ENCODE data around the gene SLC22A4. TPM values are rescaled to one million over a fixed set of nuclear protein-coding genes. Genes with fewer than 3 reads are reported as not detected.

Gene SLC22A4
- total RNA-seq, 1 donor from 2014 or later: 0.75 TPM

- TF ChIP-seq, protein P1, sequence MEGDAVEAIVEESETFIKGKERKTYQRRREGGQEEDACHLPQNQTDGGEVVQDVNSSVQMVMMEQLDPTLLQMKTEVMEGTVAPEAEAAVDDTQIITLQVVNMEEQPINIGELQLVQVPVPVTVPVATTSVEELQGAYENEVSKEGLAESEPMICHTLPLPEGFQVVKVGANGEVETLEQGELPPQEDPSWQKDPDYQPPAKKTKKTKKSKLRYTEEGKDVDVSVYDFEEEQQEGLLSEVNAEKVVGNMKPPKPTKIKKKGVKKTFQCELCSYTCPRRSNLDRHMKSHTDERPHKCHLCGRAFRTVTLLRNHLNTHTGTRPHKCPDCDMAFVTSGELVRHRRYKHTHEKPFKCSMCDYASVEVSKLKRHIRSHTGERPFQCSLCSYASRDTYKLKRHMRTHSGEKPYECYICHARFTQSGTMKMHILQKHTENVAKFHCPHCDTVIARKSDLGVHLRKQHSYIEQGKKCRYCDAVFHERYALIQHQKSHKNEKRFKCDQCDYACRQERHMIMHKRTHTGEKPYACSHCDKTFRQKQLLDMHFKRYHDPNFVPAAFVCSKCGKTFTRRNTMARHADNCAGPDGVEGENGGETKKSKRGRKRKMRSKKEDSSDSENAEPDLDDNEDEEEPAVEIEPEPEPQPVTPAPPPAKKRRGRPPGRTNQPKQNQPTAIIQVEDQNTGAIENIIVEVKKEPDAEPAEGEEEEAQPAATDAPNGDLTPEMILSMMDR (conservative IDR thresholded peaks at IDR 0.05; ENCODE audit: low read depth, low read length): no peak
- no peak overlapping the region for H3K4me3 ChIP-seq (ENCODE audit: low read depth, low read length)
- no peak for DNase-seq (ENCODE audit: low read depth)
Observed at GRCh38 chr5:132267166-132267739, 26.9 kb upstream of the SLC22A4 start.

GRCh38 chr5:132267931-132268768, 26.0 kb upstream of the SLC22A4 start:
- TF ChIP-seq, protein P1 (conservative IDR thresholded peaks at IDR 0.05; ENCODE audit: low read depth, low read length): no peak
- no peak for DNase-seq (ENCODE audit: low read depth)
- no peak overlapping the region for H3K4me3 ChIP-seq (ENCODE audit: low read depth, low read length)

GRCh38 chr5:132268769-132269551, 25.2 kb upstream of the SLC22A4 start:
- TF ChIP-seq, protein P1 (conservative IDR thresholded peaks at IDR 0.05; ENCODE audit: low read depth, low read length): no peak
- DNase-seq (ENCODE audit: low read depth): no peak
- no peak overlapping the region for H3K4me3 ChIP-seq (ENCODE audit: low read depth, low read length)

GRCh38 chr5:132269635-132270334, 24.4 kb upstream of the SLC22A4 start:
- no peak for DNase-seq (ENCODE audit: low read depth)
- H3K4me3 ChIP-seq (ENCODE audit: low read depth, low read length): no peak overlapping the region
- TF ChIP-seq, protein P1 (conservative IDR thresholded peaks at IDR 0.05; ENCODE audit: low read depth, low read length): no peak

DNA sequence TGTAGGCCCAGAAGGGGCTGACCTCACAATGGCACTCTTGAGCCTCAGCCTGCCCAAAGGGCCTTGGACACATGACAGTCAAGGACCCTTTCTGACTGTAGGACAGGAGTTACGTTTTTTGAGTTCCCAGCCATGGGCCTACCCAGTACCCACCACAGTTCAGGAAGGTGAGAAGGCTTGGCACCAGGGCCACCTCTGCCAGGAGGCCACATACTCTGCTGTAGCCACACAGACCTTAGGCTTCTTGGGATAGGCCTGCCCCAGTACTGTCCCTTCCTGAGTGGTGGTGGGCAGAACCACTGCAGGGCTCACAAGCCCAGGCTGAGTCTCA, 23.9 kb upstream of the SLC22A4 start:
- DNase-seq (ENCODE audit: low read depth): no peak
- TF ChIP-seq, protein P1 (conservative IDR thresholded peaks at IDR 0.05; ENCODE audit: low read depth, low read length): no peak

DNA sequence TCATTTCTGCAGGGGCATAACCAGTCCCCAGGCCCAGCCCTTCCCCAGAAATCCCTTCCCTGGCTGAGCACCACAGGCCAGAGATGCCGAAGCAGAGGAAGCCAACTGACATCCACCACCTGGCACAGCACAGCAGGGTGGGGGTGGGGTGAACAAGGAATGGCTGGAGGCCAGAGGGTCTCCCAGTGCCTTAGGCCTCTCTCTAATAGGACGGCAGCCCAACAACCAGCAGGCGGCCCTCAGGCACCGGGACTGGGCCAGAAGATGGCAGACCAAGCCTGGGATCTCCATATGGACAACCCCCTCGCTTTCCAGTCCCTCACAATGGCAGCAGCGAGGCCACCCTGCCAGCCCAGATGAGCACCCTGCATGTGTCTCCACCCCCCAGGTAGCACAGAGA, 23.5 kb upstream of the SLC22A4 start:
- no peak for DNase-seq (ENCODE audit: low read depth)
- H3K4me3 ChIP-seq (ENCODE audit: low read depth, low read length): peak overlapping the region; percentile 49
- TF ChIP-seq, protein P1 (conservative IDR thresholded peaks at IDR 0.05; ENCODE audit: low read depth, low read length): no peak

More for the DNA sequence above, 23.9 kb upstream of the SLC22A4 start:
- H3K4me3 ChIP-seq (ENCODE audit: low read depth, low read length): no peak overlapping the region
